ENCODE data around the gene PLEKHG5.

Gene PLEKHG5, protein sequence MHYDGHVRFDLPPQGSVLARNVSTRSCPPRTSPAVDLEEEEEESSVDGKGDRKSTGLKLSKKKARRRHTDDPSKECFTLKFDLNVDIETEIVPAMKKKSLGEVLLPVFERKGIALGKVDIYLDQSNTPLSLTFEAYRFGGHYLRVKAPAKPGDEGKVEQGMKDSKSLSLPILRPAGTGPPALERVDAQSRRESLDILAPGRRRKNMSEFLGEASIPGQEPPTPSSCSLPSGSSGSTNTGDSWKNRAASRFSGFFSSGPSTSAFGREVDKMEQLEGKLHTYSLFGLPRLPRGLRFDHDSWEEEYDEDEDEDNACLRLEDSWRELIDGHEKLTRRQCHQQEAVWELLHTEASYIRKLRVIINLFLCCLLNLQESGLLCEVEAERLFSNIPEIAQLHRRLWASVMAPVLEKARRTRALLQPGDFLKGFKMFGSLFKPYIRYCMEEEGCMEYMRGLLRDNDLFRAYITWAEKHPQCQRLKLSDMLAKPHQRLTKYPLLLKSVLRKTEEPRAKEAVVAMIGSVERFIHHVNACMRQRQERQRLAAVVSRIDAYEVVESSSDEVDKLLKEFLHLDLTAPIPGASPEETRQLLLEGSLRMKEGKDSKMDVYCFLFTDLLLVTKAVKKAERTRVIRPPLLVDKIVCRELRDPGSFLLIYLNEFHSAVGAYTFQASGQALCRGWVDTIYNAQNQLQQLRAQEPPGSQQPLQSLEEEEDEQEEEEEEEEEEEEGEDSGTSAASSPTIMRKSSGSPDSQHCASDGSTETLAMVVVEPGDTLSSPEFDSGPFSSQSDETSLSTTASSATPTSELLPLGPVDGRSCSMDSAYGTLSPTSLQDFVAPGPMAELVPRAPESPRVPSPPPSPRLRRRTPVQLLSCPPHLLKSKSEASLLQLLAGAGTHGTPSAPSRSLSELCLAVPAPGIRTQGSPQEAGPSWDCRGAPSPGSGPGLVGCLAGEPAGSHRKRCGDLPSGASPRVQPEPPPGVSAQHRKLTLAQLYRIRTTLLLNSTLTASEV

DNA sequence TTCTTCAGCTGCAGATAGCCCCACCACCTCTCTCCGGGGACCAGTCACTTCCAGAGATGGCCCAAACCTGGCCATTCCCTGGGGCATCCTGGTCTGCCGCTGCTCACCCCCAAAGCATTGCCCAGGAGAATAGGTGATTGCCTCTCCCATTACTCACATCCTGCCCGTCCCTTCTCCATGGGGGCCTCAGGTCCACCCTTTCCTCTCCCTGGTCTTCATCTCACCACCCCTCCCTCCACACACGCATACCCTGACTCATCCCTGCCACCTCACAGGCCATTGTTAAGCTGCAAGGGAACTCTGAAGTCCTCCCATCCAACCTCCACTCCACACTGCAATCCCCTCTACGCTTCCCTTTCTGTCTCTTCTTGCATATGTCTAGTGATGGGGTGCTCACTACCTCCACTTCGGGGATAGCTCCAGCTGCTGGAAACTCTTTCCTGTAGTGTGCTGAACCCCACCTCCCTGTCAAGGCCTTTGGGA, at the start of gene PLEKHG5:
PLEKHG5 (minus strand) TSS at position 188 of the 483 bp plus-strand sequence. CDS start 14,096 bp downstream, outside the sequence.
- peak; percentile 88 for DNase-seq

DNA sequence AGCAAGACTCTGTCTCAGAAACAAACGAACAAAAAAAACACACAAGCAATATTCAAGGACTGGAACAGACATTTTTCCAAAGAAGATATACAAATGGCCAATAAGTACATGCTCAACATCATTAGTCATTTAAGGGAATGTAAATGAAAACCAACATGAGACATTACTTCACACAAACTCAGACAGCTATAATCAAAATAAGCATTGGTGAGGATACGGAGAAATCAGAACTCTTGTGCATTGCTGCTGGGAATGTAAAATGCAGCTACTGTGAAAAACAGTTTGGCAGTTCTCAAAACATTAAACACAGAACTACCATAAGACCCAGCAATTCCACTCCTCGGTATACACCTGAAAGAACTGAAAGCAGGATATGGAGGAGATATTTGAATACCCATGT, 47.5 kb upstream of the PLEKHG5 start:
- peak; percentile 67 for DNase-seq

DNA sequence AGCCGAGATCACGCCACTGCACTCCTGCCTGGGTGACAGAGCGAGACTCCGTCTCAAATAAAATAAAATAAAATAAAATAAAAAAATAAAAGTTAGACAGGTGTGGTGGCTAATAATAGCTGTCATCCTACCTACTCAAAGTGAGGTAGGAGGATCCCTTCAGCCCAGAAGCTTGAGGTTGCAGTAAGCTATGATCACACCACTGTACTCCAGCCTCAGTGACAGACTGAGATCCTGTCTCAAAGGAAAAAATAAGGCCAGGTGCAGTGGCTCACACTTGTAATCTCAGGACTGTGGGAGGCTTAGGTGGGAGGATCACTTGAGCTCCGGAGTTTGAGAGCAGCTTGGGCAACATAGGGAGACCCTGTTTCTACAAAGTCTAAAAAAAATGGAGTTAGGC, 44.8 kb upstream of the PLEKHG5 start:
- DNase-seq: no peak

DNA sequence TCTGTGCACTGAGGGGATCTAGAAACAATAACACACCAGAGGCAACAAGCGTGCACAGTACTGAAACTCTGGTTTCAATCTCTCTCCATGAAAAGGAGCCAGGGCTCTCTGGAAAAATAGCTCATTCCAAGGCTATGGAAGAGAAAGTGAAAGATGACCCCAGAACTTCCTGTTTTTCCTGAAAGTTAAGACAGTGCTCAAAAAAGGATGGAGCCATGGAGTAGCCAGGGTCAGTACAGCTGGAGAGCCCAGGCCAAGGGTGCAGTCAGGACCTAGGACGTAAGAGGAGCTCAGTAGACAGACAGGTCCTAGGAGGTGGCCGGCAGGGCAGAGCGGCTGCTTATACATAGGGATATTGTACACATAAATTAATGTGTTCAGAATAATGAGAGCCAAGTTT, 43.7 kb upstream of the PLEKHG5 start:
- no peak for DNase-seq

DNA sequence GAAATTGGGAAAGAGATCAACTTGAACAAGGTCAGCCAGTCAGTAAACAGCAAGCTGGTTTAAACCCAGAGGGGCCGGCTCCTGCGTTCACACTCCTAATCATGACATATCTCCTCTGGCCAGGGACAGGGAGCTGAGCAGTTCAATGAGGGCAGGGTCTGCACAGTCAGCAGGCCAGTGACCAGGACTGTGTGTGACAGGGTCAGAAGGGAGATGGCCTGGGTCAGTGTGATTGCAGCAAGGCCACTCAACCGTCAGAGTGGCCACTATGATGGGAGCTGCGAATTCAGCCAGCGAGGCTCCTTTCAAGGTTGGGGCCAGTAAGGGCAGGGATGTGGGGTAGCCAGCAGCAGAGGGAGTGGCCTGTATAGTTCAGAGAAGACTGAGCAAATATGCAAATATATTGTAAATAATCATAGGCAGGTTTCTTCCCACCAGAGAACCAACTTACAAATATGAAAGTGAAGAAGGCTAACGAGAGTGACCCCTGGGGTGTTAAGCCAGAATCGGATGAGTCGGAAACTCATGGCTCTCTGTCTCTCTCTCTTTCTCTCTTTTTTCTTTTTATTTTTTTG, 42.9 kb upstream of the PLEKHG5 start:
- no peak for DNase-seq

DNA sequence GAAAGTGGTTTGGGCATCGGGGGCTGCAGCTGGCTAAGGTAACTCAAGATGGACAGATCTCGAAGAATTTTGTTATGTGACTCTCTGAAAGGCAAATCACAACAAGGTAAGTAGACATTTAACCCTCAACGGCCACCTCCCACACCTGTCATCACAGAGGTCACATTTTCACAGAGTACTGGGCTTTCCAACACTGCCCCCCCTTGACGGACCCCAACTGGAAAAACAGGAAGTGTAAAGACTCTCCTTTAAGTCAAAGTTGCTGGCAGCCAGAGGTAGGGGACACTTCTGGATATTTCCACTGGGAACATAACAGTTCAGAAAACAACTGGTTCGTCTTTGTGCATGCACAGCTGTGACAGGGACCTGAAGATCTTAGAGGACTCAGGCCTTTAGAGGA, 40.5 kb upstream of the PLEKHG5 start:
- DNase-seq: no peak

DNA sequence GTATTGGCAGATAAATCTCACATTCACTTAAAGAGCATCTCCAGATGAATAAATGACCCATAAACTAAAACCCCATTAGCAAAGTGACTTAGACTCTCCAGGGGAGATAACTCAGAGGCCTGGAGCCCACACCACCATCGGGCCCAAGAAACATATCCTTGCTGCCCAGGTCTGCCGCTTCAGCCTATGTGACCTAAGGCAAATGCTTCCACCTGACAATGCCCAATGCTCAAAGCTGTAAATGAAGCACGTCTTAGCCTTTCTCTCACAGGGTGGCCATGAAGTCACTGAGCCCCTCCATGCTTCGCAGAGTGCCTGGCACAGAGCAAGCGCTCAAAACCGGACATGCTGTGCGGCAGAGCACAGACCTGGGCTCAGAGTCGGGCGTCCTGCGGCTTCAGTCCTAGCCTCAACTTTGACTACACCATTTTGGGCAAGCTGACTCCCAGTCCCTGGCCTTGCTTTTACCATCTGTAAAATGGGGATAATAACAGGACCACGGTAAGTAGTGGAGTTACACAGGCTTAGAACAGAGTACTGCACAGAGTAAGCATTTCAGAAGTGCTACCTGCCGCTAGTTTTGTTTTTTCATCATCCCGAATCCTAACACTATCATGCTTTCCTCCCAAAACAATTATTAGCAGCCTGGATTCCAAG, 39.2 kb upstream of the PLEKHG5 start:
- DNase-seq: no peak

DNA sequence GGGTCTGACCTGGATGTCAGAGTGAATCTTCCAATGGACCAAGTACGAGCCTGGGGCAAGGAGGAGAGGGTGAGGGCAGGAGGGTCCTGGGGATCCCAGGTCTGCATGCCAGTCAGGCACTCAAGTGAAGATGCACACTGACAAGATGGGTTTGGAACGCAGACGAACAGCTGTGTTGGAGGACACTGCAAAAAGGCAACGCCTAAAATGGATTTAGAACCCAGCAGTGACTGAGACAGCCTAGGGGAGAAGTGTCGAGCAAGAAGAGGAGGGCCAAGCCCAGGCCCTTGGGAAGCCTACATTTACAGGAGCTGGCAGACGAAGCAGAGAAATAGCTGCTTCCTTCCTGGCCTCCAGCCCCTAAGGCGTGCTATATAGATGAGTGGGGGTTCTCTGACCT, 37.0 kb upstream of the PLEKHG5 start:
- no peak for DNase-seq

DNA sequence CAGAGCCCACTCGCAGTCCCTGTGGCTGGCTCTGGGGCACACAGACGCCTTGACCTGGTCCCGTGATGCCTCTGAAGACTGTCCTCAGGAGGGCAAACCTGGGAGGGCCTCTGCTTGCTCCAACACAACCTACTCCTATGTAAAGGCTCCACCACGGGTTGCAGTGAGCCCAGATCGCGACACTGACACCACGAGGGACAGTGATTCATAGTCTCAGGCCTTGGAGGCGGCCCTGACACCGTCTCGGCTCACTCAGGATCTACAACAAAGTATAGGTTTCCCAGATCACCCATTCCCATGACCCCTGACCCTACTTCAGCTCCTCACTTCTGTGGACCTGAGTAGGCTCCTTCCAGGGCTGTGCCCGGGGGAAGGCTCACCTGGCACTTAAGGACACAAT, 34.8 kb upstream of the PLEKHG5 start:
- no peak for DNase-seq

DNA sequence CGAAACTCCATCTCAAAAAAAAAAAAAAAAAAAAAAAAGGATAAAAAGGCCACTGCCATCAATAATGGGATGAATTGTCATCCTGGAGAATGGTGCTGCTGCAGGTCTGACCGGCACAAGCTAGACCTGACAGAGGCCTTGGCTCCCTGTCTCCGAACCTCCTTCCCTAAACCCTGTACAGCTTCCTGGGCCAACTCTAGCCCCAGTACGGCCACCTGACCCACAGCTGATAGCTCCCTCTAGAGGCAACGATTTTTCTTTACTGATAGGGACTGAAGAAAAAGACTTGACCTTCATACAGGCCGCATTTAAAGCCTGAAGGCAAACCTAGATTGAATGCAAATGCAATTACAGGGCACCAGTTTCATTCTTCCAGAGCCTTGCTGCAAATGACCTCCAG, 32.1 kb upstream of the PLEKHG5 start:
- DNase-seq: peak; percentile 48

DNA sequence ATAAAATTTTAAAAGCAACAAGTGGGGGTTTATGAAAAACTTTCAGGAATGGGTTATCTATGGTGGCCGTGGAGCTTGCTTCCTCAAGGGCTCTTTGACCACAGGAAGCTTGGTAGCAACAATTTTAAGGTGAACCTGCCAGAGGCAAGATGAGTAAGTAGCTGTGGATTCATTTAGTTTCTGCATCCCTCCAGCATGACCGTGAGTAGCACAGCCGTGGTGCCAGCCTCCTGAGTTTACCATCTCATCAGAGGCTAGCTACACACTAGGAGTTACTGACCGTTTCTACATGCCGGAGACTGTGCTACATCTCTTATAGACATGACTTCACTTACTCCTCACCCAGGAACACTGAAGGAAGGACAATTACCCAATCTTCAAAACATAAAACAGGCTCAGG, 30.1 kb upstream of the PLEKHG5 start:
- DNase-seq: peak; percentile 73

DNA sequence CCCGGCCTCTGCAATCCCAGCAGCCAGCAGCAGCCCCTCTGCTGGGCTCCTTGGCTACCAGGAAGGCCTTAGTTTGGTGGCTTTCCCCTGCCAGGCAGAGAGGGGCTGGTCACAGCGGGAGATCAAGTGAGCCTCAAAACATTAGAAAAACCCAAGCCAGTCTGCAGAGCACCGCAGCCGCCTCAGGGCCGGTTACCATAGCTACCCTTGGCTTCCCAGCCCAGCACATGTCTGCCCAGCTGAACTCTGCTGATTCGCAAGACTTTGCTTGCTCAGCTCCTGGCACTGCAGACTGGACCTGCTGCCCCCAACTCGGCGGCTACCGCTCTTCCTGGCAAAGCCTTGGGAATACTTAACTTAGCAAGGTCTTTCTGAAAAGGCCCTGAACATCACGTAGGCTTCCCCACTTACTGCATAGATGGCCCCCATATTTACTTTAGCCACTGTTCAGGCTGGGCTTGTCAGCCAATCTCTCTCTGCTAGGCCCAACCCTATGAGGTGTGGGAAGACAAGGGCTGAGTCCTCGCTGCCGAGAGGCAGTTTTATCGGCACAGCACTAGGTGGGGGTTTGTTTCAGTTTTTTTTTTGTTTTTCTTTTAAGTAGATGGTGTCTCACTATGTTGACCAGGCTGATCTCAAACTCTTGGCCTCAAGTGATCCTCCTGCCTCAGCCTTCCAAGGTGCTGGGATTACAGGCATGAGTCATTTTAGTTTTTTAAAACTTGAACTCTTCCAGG, 28.6 kb upstream of the PLEKHG5 start:
- DNase-seq: peak; percentile 89

DNA sequence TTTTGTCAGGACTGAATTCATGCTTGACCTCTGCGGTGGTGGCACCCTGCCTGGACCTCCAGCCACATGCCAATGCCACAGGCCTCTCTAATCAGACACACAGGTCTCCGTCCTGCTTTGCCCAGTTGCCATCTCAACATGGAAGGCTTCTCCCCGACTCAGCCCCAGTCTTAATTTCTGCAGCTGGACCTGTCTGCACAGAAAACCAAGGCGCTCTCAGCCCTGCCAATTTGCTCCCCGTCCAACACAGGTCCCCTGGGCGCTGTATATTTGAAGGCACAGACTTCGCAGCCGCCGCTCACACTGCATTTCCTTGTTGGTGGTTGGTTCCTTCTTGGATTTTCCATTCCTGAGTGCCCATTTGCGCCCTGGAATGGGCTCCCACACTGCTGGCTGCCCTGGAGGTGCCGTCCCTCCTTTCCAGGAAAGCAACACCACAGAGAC, 28.0 kb upstream of the PLEKHG5 start:
- no peak for DNase-seq

DNA sequence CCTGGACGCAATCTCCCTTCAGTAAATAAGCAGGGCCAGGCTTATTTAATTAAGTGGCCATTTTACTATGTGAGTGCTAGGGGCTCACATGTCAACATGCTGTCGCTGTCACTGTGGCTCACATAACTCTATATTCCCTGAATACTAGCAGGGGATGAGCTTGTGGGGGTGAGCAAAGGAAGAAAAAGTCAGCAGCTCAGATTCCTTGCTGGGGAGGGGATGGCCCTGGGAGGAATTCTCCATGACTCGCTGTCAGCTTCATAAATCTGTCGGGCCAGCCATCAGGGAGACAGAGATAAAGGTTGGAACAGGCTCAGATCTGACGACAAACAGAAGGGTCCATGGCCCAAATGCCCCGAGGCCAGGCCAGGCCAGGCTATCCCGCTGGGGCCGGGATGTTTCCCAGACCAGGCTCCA, 26.0 kb upstream of the PLEKHG5 start:
- peak; percentile 45 for DNase-seq

DNA sequence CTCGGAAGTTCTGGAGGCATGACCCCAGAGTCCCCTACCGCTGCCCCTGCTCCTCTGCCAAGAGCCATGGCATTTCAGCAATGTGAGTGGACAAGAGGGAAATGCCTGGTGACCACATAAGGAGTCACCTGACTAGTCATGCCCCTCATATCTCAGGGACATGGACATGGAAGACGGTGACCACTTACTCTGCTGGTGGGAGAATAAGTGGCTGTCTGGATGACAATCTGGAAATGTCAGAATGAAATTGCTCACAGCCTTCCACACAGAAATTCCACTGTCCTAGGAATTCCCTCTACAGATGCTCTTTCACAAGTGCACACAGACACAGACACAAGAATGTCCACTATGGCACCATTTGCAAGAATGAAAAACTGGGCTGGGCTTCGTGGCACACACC, 24.3 kb upstream of the PLEKHG5 start:
- DNase-seq: peak; percentile 50

DNA sequence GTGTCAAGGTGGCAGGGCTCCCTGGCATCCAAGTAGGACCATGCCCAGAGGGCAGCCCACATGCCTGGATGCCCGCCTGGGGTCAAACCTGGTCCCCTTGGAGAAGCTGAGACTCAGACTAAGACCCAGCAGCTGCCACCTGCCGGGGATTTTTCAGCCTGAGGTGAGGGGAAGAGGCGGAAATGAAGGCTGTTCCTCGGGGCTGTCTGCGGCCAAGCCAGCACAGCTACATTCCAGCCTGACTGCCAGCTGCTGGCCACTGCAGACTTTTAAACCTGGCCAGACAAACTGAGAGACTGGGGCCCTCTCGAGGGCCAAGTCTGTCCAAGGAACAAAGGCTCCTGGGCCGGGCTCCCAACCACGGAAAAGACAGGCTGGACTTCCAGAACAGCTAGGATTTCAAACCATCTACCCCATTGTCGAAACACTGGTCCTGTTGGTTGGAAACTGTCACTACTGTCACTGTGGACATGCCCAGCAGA, 21.9 kb upstream of the PLEKHG5 start:
- DNase-seq: no peak

DNA sequence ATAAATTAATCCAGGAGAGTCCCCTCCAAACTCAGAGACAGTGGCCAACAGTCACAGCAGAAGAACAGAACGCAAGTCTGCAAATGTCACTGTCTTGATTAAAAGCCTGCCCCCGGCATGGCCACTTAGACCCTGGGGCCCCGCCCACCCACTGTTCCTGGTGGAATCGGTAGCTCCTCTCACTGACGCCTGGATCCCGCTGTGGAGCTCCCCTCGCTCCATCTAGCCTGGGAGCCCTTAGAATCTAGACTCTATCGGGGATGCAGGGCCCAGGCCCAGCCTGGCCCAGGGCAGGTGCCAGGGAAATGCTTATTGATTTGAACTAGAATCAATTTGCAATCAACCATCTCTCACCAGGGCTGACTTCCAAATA, 21.4 kb upstream of the PLEKHG5 start:
- DNase-seq: no peak

DNA sequence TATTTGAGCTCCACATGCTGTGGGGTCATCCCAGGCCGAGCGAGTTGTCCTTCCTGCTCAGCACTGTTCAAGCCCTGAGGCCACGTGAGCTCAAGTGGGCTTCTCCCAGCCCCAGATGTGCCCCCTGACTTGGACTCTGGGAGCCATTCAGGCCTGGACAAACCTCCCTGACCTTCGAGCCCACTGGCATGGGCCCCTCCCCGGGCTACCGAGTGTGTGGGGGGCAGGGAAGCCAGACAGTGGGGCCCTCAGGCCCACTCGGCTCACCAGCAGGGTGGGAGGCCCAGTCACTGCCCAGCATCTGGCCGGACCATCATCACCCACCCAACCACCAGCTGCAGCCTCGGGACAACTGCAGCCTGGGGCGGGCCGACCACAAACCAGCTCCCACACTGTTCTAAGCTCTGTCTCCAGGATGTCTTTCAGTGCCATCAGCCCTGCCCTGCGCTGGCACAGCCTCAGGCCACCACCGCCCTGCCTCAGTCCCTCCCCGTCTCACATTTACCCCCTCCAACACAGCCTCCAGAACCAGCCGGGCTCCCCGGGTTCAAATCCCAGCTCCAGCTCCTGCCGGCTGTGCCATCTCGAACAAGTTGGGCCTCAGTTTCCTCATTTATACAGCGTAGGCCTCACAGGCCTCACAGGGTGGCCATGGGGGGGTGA, 20.9 kb upstream of the PLEKHG5 start:
- no peak for DNase-seq

DNA sequence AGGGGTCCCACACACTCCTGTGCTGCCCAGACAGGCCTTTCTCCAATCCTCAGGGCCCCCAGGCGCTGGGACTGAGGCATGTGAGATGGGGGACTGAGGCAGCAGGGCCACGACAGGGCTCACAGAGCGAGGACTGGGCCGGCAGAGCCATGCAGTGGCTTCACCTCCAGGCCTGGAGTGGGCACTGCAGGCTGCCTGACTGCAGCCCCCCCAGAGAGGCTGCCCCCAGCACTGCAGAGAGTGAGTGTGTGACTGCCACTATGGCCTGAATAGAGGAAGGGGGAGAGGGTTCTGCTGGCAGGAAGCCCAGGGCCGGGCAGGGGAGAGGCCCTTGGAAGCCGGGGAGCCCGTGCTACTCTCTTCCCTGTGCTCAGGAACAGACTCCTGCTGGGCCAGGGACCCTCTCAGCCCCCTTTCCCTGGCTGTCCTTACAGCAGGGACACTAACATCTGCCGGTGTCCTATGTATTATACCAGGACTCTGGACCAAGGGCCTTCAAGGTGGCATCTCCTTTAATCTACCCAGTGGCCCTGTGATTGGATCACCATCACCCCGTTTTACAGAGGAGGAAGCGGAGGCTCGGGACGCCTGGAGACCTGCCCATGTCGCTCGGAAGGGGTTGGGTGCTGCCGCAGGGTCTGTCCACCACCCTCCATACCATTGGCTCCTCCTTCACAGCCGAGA, 20.2 kb upstream of the PLEKHG5 start:
- no peak for DNase-seq

DNA sequence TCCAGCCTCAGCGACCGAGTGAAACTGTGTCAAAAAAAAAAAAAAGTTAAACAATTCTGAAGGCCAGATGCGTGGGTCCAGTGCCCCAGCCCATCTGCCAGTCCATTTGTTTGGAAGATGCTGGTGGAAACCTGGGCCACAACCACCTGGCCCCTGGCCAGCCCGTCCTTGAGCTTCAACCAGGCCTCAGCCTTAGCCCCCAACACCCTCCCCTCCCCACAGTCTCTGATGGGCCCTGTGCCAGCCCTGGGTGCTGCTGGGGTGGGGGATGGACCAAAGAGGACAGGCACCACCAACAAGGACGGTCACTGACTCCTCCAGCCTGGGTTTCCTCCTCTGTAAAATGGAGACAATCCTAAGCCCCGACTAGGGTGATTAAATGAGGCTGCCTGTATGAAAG, 19.6 kb upstream of the PLEKHG5 start:
- DNase-seq: no peak

DNA sequence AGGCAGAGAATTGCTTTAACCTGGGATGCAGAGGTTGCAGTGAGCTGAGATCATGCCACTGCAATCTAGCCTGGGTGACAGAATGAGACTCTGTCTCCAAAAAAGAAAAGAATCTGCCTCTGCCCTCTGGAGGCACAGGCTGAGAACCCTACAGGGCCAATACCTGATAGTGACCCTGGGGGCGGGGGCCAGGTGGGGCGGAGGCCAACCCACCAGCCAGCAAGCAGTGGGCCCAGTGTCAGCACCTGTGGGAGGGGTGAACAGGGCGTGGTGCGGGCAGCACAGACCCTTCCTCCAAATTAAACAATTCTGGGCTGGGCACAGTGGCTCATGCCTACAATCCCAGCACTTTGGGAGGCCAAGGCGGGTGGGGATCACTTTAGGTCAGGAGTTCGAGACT, 19.0 kb upstream of the PLEKHG5 start:
- DNase-seq: no peak
